NOMO-1 treated with dmso at 0.1 percent for 144 hours (cell line): Measurements from ENCODE around the gene KRTAP10-11.
"Not testable (repeated sequence)": the region's sequence is repeated elsewhere in the genome, so short reads cannot be mapped to it uniquely, and the experiment has no call there.

Experiments used
- DNase-seq: peaks from one replicate; lab custom pipeline; 2025; ENCODE audit not compliant: unreplicated experiment; lab: John Stamatoyannopoulos, UW

The KRTAP10-11 gene

DNA sequence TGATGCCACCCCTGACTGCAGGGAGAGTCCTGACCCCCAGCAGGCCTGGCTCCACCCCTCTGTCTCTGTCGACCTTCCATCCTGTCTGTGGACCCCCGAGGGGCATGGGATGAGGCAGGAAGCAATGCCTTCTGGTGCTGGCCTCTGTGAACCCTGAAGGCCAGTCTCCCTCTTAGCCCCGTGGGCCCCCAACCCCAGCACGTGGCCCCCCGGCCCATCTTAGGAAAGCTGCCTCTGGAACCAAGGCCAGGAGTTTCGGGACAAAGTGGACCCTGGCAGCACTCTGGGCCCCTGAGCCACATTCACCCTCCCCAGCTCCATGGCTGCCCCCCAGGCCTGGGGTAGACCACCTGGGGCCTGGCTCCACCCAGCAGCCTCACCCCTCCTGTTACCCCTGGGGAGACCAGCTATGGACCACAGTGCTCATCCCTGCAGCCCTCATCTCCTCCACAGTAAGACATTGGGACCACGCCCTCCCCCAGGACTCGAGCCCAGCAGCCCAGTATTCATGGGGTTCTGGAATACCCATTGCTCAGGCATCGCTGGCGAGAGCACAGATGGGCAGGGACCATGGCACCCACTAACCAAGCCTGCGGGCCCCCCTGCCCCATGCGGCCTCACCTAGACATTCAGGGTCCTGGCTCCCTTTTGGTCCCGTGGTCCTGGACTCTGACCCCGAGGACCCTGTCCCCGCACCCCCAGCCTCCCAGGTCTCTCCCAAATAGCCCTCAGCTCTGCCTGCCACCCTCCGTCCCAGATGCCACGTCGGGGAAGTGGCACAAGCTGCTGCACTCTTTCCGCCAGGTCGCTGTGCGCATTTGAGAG, 7.5 kb upstream of the KRTAP10-11 start:
- DNase-seq, result not testable (repeated sequence)

DNA sequence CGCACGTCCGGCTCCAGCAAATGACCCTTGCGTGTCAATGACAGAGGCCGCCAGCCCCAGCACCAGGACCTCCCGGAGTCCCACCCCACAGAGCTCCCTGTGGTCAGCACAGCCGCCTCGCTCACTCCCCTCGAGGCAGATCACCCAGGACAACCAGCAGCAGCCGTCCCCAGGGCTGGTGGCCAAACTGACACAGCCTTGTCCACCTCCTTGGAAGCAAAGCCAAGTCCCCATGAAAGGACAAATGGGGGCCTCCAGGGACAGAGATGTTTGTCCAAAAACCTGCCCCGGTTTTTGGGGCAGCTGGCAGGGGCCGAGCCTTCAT, 6.9 kb upstream of the KRTAP10-11 start:
- DNase-seq, result no peak

DNA sequence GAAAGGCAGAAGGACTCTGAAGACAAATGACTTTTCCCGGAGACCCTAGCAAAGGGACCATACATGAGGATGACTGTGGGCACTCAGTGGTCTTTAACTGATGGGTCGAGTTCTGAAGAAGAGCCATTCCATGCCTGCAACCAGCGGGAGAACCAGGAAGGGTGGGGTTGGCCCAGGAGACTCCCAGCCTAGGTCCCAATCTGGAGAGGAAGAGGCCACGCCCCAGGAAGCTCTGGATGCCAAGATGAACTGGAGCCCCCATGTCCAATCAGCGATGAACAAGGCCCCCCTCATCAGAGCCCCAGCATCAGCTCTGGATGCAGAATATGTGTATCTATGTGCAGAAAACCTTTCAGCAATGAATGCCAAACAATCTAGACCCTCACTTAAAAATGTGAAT, 5.5 kb upstream of the KRTAP10-11 start:
- no peak for DNase-seq

DNA sequence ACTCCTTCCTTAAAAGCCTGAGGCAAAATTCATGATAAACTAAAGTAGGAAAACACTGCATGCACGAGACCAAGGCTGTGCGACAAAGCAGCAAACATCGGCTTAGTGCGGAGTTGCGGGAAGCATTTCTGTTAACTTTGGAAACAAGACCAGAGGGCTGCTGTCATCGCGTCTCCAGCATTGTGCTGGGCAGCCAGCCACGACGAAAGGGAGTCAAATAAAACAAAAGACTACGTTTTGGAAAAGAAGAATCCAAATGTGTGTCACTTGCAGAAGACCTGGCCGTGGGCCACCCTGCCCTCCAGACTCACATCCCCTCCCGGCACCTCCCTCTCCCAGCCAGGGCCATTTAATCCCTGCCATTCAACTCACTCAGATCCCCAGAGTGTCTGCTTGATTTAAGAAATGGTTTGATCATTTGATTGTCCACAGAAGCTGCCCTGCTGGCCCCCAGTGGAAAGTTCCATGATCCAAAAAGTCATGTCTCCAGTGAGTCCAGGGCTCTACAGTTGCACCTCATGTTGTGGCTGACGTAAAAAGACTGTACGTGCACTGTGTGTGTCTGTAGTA, 2.4 kb upstream of the KRTAP10-11 start:
- no peak for DNase-seq

DNA sequence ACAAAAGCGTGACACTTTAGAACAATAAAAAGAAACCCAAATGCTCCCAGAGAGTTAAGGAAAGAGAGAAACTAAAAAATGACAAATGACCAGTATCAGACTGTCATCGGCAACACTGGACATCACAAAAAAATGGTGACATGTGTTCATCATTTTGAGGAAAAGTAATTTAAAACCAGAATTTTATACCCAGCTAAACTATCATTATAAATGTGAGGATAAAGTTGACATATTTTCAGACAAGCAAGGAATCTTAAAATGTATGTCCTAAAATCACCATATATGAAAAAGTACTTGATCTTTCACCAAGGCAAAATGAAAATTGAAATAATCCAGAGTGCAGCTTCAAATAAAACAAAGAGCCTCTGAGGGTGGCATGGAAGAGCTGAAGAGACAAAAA, 1.3 kb upstream of the KRTAP10-11 start:
- no peak for DNase-seq

DNA sequence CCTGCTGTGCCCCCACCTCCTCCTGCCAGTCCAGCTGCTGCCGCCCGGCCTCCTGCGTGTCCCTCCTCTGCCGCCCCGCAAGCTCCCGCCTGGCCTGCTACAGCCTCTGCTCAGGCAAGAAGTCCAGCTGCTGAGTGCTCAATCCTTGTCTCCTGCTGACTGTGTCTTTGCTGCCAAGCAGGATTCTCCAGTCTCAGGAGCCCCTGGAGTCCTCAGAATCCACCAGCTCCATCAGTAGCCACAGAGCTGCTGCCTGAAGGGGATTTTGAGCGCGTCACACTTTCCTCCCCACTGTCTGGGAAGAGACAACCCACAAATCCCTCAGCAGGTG, 973 bp downstream of the KRTAP10-11 start:
- no peak for DNase-seq

DNA sequence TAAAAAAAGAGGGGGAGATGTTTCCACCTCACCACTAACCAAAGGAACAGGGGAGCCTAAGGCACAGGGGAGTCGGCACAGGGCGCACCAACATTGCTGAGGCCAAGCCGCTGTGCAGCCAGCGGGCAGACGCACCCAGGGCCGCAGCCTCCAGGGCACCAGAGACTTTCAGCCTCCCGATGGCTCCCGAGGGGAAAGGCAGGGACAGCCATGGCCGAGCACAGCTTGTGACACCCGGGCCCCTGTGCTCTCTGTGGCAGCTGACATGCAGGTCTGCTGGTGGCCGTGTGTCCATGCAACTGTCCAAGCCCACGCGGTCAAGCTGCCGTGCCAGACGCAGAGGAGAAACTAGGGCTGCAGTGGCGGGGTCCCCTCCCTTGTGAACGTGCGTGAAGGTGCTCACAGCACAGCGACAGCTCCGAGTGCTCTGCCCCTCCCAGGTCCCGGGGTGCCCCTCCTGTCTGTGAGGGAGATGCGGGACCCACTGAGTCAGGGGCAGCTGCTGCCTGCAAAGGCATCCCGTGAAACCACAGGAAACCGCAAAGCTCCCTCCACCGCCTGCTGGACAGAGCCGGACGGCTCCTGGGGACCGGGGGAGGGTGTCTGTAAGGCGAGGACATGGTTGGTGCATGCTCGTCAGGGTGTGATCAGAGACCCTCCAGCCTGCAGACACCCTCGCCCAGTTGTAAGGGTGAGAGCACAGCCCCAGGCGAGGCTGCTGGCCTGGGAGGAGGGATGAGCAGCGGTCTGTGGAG, 2.5 kb downstream of the KRTAP10-11 start:
- DNase-seq, result no peak

DNA sequence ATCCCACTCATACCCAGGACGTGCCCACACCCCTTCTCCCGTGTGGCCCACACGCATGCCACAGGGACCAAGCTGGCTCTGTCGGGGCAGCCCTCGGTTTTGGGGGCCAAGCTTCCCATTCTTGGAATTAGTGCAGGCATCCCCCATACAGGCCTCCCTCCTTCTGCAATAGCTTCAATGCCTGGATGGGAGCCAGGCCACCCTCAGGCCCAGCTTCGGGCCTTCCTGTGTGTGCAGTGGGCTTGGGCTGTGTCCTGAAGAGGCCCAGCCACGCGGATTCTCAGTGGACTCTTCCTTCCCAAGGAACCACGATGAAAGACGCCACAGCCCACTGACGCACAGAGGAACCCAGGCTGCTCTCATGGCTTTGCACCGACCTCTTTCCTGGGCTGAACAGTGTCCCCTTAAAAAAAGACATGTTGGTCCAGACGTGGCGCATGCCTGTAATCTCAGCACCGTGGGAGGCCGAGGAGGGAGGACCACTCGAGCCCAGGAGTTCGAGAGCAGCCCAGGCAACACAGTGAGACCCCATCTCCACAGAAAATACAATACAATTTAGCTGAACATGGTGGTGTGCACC, 3.4 kb downstream of the KRTAP10-11 start:
- no peak for DNase-seq

DNA sequence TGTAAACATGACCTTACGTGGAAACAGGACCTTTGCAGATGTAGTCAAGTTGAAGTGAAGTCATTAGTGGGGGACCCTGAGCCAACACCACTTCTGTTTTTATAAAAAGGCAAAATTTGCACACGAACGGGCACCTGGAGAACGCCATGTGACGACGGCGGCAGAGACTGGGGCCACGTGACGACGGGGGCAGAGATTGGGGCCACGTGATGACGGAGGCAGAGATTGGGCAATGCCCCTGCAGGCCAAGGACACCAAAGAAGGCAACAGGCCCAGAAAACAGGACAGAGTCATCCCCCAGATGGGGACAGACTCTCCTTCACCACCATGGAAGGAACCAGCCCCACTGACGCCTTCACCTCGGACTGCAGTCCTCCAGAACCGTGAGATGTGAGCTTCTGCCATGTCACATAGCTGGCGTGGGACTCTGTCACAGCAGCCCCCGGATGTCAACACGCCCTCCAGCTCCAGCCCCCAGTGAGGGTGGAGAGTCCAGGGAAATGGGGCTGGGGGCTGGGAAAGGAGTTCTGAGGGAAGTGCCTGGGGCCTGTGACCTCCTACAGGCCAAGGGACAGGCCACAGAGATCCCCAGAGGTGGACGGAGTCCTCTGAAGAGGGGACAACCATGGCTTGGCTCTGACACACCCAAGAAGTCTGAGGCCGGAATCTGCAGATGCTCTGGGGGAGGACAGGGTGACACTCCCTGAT, 4.2 kb downstream of the KRTAP10-11 start:
- DNase-seq, result no peak

DNA sequence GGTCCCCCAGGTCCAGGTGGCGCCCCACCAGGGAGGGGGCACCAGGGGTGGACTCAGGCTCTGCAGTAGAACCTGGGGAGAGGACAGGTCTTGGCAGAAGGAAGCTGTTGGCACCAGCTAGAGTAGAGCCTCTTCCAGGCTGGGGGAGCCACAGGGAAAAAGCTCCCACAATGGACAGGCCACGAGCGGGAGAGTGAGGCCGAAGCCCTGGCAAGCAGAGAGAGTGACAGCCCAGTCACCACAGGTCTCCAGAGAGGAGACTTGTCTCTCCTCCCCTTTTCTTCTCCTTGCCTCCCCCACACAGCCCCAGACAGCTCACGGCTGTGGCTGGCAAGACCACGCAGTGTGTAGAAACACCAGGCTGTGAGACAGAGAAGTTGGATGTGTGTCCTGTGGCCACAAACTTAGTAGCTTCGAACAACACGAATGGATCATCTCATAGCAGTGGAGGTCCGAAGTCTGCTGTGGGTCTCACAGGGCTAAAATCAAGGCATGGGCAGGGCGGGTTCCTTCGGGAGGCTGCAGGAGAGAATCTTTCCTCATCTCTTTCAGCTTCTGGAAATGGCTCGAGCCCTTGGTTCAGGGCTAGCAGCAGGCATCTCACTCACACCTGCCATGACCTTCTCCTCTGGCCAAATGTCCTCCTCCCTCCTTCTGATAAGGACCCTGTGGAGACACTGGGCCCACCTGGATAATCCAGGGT, 4.9 kb downstream of the KRTAP10-11 start:
- no peak for DNase-seq

DNA sequence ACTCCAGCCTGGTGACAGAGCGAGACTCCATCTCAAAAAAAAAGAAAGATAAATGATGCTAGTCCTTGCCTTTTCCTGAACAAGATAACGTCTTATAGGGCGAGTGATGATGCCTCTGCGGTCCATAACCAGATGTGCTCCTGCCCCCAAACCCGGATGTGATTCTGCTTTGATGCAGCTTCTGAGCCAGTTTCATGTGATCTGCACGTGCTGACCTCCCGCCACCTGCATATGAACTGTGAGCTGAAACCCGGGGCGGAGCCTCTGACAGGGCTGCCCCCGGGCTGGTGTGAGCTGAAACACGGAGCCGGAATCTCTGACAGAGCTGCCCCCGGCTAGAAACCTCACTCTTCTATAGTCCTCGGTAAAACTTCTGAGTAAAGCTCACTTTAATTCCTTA, 6.9 kb downstream of the KRTAP10-11 start:
- no peak for DNase-seq

DNA sequence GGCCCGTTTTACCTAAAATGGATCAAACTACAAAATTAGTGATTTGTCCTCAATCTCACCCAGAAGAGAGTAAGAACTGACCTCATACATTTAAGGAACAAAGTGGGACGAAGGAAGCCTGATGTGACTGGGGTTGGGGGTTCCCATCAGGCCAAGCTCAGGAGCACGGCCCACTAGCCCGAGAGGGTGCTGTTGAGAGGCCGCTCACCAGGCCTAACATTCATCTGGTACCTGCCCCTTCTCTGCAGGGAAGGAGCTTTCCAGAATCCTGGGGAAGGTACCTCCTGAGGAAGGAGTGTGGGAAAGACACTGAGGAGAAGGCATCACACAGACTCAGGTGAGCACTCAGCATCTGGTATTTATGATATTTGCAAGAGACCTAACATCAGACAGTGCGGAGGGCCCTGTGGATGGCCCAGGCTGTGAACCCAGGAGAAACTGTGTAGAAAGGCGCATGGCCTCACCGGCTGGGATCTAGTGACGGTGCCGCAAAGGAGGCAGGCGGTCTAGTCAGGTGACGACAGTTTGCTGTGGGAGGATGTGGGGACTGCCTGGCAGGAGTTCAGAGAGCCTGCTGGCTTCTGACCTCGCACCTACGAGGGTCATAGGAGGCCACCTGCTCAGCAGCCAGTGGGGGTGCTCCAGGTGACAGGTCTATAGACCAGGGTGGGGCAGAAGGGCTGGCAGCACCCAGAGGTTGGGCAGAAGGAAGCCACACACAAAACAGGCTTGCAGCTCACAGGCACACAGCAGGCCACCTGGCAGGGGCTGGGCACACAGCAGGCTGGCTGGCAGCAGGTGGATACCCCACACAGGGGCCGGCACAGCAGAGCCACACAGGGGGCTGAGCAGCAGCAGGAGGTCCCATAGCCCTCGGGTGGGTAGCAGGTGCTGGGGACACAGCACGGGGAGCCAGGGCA, 7.7 kb downstream of the KRTAP10-11 start:
- no peak for DNase-seq

DNA sequence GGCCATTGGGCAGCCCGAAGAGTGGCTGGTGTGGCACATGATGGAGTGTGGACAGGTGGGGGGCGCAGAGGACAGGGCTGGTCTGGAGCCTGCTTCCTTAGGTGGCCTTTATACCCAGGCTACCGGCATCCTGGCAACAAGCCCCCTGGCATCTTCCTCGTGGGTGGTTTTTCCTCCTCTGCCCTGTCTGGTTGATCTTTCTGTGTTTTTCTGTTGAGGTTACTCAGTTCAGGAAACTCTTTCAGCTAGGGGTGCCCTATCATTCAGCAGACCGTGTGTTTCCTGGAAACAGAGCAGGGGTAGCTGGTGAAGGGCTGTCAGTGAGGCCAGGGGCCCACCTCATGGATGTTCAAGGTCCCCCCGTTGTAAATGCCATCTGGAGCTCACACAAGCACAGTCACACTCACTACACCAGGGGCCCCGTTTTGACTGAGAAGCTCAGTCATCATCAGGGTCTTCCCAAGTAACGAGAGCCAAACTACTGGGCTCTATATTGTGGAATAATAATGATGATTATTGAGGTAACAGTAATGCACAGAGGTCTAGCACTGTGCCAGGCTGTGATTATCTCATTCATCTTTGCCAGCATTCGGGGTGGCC, 8.5 kb downstream of the KRTAP10-11 start, which contains the start of gene KRTAP12-4:
Gene KRTAP12-4 (minus strand): TSS at position 84 of the 600 bp plus-strand sequence. CDS start 45 bp downstream, at position 39.
- DNase-seq, result no peak

DNA sequence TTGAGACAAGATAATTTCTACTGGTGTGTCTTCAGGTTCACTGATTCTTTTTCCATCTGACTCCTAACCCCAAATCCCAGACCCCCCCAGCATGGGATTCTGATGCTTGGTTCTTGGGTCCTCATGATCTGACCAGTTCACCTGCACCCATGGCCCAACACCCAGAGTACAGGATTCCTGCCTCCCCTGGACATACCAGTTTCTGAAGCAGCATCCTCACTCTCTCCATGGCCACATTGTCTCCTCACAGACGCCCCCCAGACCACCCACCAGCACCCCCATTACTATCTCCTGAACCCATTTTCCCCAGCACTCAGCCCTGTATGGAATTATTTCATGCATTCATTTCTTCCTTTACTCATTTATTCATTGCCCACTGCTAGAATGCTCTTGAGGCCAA, 10.7 kb downstream of the KRTAP10-11 start:
- DNase-seq, result no peak

DNA sequence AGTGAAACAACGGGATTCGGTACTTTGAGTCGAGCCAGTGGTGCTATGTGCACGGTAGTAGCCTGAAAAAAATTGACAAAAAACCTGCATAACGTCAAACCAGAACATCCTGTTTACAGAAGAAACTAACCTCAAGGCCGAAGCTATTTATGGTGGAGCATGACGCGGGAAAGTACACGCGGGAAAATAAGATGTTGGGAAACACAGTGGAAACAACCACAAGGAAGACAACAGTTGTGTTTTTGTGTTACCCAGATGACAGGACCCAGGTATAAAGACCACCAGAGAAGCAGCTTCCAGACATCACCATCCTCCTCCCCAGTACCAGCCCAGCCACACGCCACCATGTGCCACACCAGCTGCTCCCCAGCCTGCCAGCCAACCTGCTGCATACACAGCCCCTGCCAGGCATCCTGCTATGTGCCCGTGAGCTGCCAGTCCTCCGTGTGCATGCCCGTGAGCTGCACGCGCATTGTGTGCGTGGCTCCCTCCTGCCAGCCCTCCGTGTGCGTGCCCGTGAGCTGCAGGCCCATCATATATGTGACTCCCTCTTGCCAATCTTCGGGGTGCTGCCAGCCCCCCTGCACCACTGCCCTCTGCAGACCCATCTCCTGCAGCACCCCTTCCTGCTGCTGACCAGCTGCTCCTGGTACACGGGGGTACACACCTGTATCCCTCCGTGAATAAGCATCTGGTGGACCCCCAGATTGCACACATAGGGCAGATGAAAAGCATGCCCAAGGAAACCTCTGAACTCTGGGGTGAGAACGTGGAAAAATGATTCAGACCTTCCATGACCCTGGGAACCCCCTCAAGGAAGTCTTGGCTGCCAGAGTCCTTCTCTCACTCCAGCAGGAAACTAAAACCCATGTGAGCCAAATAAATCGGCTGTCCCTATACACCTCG, 11.7 kb downstream of the KRTAP10-11 start, which contains the start of gene KRTAP12-3:
Gene KRTAP12-3 (plus strand): TSS at position 298 of the 906 bp plus-strand sequence. CDS start 48 bp downstream, at position 346.
- no peak for DNase-seq

DNA sequence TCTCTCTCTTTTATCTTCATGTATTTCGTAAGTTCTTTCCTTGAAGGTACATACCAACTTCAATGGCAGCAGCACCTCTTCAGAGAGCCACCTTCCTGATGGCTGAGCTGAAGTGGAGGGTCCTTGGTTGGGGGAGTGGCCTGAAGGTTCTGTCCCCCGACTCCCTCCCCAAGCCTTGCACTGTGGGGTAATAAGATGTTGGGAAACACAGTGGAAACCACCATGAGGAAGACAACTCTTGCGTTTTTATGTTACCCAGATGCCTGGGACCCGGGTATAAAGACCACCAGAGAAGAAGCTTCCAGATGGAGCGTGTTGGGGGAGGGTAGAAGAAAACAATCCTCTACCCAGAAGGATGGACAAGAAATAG, 12.3 kb downstream of the KRTAP10-11 start:
- no peak for DNase-seq

DNA sequence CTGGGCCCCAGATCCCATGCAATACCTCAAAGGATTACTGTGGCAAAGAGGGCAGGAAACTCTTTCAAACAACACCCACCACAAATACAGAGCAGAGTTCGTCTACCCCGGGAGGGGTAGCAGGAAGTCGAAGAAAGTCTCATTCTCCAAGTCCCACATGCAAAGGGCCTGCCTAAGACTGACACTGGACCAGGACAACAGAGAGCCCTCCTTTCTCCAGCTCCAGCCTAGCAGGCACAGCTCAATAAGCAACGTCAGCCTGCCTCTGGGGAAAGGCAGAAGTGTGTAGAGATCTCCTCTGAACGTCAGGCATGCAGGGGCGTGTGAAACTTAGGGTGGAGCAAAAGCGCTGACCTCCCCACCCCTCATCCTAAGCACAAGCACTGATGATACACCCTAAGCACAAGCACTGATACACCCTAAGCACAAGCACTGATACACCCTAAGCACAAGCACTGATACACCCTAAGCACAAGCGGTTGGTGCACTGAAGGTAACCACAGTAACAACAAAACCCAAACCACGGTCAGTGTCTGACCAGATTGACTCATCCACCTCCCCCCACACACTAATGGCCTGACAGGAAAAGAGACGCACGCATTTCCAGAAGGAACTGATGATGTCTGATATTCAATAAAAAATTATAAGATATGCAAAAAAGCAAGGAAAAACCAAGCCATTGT, 12.8 kb downstream of the KRTAP10-11 start:
- no peak for DNase-seq
